ENCODE measurements around the gene NEDD4L.
"Not testable (repeated sequence)": the region's sequence is repeated elsewhere in the genome, so short reads cannot be mapped to it uniquely, and the experiment has no call there.

NEDD4L gene

DNA sequence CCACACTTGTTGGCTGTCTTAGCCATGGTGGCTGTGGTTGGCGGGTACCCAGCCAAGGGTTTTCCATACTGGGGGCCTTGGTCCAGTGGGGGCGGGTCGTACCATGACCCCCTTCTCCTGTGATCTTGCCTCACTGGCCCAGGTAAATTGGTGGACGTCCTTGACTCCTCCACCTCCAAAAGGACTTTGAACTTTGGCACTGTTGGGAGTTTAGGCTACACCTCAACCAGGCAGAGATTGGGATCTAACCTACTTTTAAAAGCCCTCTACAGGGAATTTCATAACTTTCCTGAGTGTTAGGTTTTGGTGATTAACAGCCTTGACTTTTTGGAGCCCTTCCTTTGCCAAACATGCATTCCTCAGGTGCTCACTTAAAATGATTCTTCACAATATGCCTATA lies 106.7 kb downstream of the NEDD4L start:
- no peak overlapping the region for H3K4me3 Mint-ChIP-seq
- no peaks in the 10 kb centered on the region for H3K9me3 Mint-ChIP-seq (ENCODE audit: low read depth)

DNA sequence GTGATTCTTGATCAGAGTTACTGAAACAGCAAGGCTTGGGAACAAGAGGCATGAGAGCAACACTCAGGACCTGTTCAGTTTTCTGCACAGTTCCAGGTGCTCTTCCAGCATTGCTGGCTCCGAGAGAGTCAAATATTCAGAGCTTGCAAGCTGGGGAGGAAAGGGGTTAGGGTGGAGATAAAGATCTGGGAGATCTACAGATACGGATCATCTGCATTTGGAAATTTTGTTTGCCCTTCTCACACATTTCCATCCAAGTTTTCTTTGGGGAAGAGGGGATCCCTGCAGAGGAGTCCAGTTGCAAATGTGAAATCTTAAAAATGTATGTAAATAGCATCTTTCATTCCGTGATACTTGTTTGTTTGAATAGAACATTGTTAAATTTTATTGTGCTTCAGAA lies 108.2 kb downstream of the NEDD4L start:
- Mint-ChIP-seq H3K4me1 (ENCODE audit: low read depth) (no peaks in the 10 kb centered on the region), H3K27me3 (no peaks in the 10 kb centered on the region), H3K9me3 (ENCODE audit: low read depth) (no peaks in the 10 kb centered on the region), H3K36me3 (no peaks in the 10 kb centered on the region), H3K27ac (no peak overlapping the region), H3K4me3 (no peak overlapping the region)

More for the DNA sequence above, 106.7 kb downstream of the NEDD4L start:
- Mint-ChIP-seq H3K36me3 (no peaks in the 10 kb centered on the region), H3K4me1 (ENCODE audit: low read depth) (no peaks in the 10 kb centered on the region), H3K27me3 (no peaks in the 10 kb centered on the region), H3K27ac (no peak overlapping the region)

DNA sequence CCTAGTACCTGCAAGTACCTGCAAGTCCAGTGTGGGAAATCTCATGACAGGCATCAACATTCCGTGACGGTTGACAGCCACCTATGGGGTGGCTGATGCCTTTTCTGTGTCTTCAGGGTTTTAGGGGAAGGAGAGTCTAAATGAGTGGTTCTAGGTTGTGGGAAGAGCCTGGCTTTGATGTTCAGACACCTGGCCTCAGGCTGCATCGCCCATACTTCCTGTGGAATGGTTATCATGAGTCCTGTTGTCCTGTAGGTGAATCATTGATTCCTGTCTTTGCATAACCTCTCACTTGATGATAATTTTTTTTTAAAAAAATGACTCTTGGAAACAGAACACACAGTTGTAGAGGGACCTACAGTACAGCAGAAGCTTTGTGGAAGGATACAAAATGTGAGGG lies 108.9 kb downstream of the NEDD4L start:
- Mint-ChIP-seq H3K27ac (no peak overlapping the region), H3K9me3 (ENCODE audit: low read depth) (no peaks in the 10 kb centered on the region), H3K27me3 (no peaks in the 10 kb centered on the region), H3K36me3 (no peaks in the 10 kb centered on the region), H3K4me1 (ENCODE audit: low read depth) (no peaks in the 10 kb centered on the region), H3K4me3 (no peak overlapping the region)

DNA sequence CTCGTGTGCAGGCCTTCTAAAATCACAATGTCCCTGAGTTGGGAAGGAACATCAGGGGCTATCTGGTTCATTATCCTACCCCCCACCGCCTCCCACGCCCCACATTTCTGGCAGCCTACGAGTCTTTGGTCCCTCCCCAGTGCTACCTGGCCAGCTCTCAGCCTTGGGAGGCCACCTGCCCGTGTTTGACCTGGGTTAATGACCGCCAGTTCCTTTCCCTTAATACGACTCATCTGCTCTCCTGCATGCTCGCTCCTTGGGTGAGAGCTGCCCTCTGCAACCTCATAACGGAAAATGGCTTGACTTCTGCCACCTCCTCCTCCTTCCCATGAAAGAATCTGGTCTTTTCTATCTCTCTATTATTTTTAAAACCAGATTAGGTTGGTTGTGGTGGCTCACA lies 112.5 kb downstream of the NEDD4L start:
- H3K27ac Mint-ChIP-seq = no peak overlapping the region
- H3K9me3 Mint-ChIP-seq (ENCODE audit: low read depth) = no peaks in the 10 kb centered on the region
- H3K27me3 Mint-ChIP-seq = no peaks in the 10 kb centered on the region
- no peaks in the 10 kb centered on the region for H3K4me1 Mint-ChIP-seq (ENCODE audit: low read depth)
- no peaks in the 10 kb centered on the region for H3K36me3 Mint-ChIP-seq
- H3K4me3 Mint-ChIP-seq = no peak overlapping the region

DNA sequence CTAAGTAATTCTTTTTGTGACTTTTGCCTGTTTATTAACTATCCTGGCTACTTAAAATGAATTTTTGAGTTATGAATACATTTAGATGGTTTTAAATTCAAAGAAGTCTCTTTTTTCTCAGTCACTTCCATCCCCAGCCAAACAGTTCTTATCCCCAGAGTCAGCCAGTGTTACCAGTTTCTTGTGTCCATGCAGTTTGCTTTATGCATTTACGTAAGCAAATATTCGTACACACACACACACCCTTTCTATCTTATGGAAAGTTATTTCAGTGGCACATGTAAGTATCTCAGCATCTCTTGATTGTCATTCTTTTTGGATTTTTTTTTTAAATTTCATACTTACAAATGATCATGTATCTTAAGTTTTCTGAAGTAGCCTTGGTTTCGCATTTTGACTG lies 113.2 kb downstream of the NEDD4L start:
- H3K27me3 Mint-ChIP-seq = no peaks in the 10 kb centered on the region
- H3K27ac Mint-ChIP-seq = no peak overlapping the region
- H3K4me3 Mint-ChIP-seq = no peak overlapping the region
- H3K36me3 Mint-ChIP-seq = no peaks in the 10 kb centered on the region
- H3K9me3 Mint-ChIP-seq (ENCODE audit: low read depth) = no peaks in the 10 kb centered on the region
- H3K4me1 Mint-ChIP-seq (ENCODE audit: low read depth) = no peaks in the 10 kb centered on the region

DNA sequence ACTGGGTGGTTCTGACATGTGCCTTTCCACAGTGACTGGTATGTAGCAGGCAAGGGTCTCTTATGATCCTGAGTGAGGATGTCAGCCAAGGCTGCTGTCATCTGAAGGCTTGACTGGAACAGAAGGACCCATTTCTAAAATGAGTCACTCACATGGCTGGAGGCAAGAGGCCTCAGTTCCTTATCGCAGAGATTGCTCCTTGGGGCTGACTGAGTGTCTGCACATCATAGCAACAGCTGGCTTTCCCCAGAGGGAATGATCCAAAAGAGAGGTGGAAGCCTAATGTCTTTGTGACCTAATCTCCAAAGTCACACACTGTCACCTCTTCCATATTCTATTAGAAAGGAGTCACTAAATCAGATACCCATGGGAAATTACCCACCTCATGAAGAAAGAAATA lies 114.0 kb downstream of the NEDD4L start:
- Mint-ChIP-seq H3K4me3 (no peak overlapping the region), H3K36me3 (no peaks in the 10 kb centered on the region), H3K27ac (no peak overlapping the region), H3K27me3 (no peaks in the 10 kb centered on the region), H3K9me3 (ENCODE audit: low read depth) (no peaks in the 10 kb centered on the region), H3K4me1 (ENCODE audit: low read depth) (no peaks in the 10 kb centered on the region)

DNA sequence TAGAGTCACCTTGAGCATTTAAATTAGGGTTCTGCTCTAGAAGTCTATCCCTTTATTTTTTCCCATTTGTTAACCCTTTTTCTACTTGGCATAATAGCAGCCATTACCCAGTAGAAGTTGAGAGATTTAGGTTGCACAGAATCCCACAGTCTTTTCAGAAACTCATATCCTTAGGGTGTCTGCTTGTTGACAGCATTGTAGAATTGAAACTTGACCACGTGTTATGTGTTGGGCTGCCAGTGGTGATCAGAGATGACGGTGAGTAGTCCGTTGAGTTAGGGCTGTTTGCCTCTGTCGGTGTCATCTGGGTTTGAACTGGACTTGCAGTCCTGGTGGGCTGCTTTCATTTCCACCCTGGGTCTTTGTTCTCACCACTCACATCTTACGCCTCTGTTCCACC lies 114.4 kb downstream of the NEDD4L start:
- Mint-ChIP-seq H3K9me3 (ENCODE audit: low read depth) (no peaks in the 10 kb centered on the region), H3K27me3 (no peaks in the 10 kb centered on the region), H3K4me3 (no peak overlapping the region), H3K27ac (no peak overlapping the region), H3K4me1 (ENCODE audit: low read depth) (no peaks in the 10 kb centered on the region), H3K36me3 (no peaks in the 10 kb centered on the region)

DNA sequence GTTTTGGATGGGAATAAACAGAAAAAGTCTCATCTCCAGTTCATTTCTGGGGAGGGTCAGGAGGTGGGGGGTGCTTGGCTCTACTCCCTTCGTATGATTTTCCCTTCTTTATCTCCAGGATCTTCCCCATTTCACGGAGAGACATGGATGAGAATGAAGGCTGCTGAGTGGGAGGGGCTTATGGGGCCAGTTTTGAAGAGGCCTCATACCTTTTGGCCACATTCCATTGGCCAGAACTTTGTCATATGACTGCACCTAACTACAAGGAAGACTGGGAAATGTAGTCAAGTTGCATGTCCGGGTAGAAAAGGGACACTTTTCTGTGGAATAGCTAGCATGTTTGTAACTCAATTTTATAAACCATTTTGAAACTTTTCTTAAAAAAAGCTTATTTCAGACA lies 117.6 kb downstream of the NEDD4L start:
- Mint-ChIP-seq H3K4me3 (no peak overlapping the region), H3K27me3 (no peaks in the 10 kb centered on the region), H3K36me3 (no peaks in the 10 kb centered on the region), H3K4me1 (ENCODE audit: low read depth) (no peaks in the 10 kb centered on the region), H3K27ac (no peak overlapping the region), H3K9me3 (ENCODE audit: low read depth) (no peaks in the 10 kb centered on the region)

DNA sequence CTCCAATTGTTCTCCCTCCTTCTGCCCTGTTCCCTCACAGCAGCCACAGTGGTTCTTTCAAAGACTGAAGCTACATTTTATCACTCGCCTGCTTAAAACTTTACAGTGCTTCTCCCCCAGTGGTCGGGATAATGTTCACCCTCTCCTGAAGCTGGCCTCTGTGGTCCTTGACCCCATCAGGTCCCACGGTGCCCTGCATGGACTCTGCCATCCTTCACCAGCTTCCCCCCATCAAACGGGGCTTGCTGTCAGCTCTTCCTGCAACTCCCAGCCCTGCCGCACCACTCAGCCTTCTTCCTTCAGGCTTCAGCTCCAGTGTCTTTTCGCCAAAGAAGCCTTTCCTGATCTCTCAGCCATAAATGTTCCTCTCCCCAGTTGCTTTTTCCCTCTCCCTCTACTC lies 118.1 kb downstream of the NEDD4L start:
- H3K36me3 Mint-ChIP-seq = no peaks in the 10 kb centered on the region
- H3K4me3 Mint-ChIP-seq = no peak overlapping the region
- H3K9me3 Mint-ChIP-seq (ENCODE audit: low read depth) = no peaks in the 10 kb centered on the region
- H3K4me1 Mint-ChIP-seq (ENCODE audit: low read depth) = no peaks in the 10 kb centered on the region
- H3K27ac Mint-ChIP-seq = no peak overlapping the region
- no peaks in the 10 kb centered on the region for H3K27me3 Mint-ChIP-seq

DNA sequence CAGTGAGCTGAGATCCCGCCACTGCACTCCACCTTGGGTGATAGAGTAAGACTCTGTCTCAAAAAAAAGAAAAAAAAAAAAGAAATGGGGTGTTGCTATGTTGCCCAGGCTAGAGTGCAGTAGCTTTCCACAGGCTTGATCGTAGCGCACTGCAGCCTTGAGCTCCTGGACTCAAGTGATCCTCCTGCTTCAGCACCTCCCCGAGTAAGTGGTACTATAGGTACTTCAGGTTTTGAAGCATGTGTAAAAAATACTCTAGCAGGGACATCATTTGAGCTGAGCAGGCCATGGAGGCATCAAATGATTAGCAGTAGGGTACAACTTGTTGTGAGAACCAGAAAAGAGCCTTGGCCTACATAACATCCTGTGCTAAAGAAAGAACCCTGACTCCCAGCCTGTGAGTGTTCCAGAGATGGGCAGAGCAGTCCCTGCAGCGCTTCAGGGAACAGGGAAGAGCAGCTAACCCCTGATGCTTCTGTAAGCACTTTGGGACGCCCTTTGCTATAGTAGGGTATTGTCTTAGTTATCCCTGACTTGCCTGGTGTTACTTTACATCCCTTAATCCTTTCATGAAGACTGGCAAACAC lies 119.1 kb downstream of the NEDD4L start:
- Mint-ChIP-seq H3K4me1 (ENCODE audit: low read depth) (no peaks in the 10 kb centered on the region), H3K36me3 (no peaks in the 10 kb centered on the region), H3K27ac (no peak overlapping the region), H3K4me3 (no peak overlapping the region), H3K9me3 (ENCODE audit: low read depth) (no peaks in the 10 kb centered on the region), H3K27me3 (no peaks in the 10 kb centered on the region)

DNA sequence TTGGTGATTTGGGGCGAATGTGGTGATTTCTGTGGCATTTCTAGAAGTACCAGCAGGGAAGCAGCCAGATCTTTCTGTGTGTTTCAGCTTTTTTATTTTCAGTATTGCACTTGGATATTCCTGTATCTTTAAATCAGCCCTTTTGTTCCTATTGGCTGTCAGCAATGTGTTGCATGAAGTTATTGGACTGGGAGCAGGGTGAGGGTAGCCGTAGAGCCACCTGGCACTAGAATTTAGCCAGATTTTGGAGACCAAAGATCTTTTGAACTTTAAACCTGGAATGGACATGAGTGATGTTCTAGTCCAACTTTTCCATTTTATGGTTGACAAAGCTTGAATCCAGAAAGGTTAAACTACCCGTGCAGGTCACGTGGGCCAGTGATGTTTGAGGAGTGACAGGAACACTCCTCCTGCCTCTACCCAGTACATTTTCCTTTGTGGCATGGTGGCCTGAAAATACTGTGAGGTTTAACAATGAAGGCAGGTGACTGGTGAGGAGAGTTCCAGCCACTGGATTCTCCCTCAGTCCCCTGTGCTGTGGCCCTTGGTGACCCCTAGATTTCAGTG lies 122.3 kb downstream of the NEDD4L start:
- H3K27ac Mint-ChIP-seq = no peak overlapping the region
- no peak overlapping the region for H3K4me3 Mint-ChIP-seq
- H3K36me3 Mint-ChIP-seq = no peaks in the 10 kb centered on the region
- no peaks in the 10 kb centered on the region for H3K4me1 Mint-ChIP-seq (ENCODE audit: low read depth)
- H3K9me3 Mint-ChIP-seq (ENCODE audit: low read depth) = no peaks in the 10 kb centered on the region
- no peaks in the 10 kb centered on the region for H3K27me3 Mint-ChIP-seq

DNA sequence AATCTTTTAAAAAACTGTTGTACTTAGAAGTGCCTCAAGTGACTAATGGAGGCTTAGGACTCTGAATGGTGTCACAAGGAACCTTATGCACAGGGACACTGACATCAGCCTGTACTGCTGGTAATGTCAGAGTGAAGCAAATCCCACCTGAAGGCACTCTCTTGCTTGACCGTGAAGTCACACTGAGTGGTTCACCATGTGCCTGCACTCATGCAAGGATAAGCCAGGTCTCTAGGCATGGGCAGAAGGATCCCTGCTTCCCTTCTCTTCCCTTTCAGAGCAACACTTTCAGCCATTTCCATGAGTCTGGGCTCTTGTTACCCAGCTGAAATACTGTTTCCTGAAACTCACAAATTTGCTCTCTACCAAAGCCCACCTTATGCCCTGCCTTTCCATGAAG lies 123.0 kb downstream of the NEDD4L start:
- Mint-ChIP-seq H3K4me3 (no peak overlapping the region), H3K9me3 (ENCODE audit: low read depth) (no peaks in the 10 kb centered on the region), H3K27me3 (no peaks in the 10 kb centered on the region), H3K4me1 (ENCODE audit: low read depth) (no peaks in the 10 kb centered on the region), H3K27ac (no peak overlapping the region), H3K36me3 (no peaks in the 10 kb centered on the region)

DNA sequence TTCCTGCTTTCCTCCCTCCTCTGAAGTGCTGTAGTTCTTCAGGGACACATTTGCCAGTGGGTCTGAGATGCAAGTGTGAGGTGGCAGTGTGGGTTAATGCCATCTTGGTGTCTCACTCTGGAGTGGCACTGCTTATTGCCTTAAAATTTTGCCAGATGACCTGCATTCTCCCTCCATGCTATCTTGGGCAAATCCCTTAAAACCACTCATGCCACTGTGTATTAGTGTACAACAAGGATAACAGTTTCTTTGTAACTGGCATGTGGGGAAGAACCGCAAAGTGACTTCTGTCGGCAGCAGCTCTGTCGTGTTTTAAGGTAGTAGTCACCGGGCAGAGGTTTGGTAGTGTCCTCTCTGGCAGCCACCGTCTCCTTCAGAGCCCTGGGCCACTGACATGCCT lies 124.2 kb downstream of the NEDD4L start:
- Mint-ChIP-seq H3K27me3 (no peaks in the 10 kb centered on the region), H3K27ac (no peak overlapping the region), H3K36me3 (no peaks in the 10 kb centered on the region), H3K4me3 (no peak overlapping the region), H3K4me1 (ENCODE audit: low read depth) (no peaks in the 10 kb centered on the region), H3K9me3 (ENCODE audit: low read depth) (no peaks in the 10 kb centered on the region)

DNA sequence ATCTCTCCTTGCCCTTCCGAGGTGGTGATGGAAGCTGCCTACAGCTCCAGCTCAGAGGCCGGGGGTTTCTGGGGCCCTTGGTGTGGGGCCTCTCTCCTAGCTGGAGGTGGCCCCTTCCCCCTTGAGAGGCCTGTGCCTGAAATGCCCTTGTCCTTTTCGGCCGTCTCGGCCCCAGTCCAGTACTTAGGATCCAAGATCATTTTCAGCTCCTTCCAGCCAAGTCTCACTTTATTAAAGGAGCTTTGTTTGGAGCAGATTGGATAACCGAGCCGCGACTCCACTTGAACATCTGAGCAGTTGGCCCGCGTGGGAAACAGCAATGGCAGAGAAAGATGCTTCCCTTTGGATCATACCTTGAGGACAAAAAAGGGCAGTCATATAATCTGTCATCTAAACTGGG lies 125.0 kb downstream of the NEDD4L start:
- no peaks in the 10 kb centered on the region for H3K27me3 Mint-ChIP-seq
- H3K36me3 Mint-ChIP-seq = no peaks in the 10 kb centered on the region
- H3K4me1 Mint-ChIP-seq (ENCODE audit: low read depth) = no peaks in the 10 kb centered on the region
- no peaks in the 10 kb centered on the region for H3K9me3 Mint-ChIP-seq (ENCODE audit: low read depth)
- H3K4me3 Mint-ChIP-seq = no peak overlapping the region
- H3K27ac Mint-ChIP-seq = no peak overlapping the region

DNA sequence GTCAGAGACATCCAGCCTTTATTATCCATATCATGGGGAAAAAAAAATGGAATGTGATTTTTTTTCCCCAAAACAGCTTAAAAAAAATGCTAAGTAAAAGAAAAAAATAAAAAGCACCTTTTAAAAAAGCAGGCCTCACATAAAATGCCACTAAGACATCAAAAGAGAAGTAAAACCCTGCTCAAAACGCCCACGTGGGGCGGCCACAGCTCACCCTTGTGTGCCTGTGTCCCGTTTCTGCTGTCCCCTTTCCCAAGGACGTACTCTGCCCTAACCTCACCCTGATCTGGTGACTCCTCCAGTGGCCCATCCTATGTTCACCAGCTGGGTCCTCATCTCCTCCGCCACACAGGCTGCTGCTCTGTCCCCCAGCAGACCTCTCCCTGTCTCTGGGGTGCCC lies 125.4 kb downstream of the NEDD4L start:
- no peaks in the 10 kb centered on the region for H3K36me3 Mint-ChIP-seq
- H3K27ac Mint-ChIP-seq = no peak overlapping the region
- H3K4me1 Mint-ChIP-seq (ENCODE audit: low read depth) = no peaks in the 10 kb centered on the region
- H3K27me3 Mint-ChIP-seq = no peaks in the 10 kb centered on the region
- H3K9me3 Mint-ChIP-seq (ENCODE audit: low read depth) = no peaks in the 10 kb centered on the region
- no peak overlapping the region for H3K4me3 Mint-ChIP-seq

DNA sequence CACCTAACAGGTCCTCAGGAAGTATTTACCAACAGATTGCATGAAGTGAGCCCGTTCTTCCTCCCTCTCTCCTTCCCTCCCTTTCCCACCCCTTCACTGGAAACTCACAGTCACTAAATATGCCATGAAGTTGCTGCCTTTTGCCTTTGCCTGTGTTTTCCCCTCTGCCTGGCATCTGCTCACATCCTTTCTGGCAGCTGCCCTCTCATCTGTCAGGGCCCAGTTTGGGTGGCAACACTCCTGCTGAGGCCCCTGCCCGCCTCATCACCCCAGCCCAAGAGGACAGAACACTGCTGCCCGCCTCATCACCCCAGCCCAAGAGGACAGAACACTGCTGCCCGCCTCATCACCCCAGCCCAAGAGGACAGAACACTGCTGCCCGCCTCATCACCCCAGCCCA lies 126.0 kb downstream of the NEDD4L start:
- H3K4me1 Mint-ChIP-seq (ENCODE audit: low read depth); H3K4me3 Mint-ChIP-seq; H3K36me3 Mint-ChIP-seq; H3K27me3 Mint-ChIP-seq; H3K9me3 Mint-ChIP-seq (ENCODE audit: low read depth); H3K27ac Mint-ChIP-seq: not testable (repeated sequence)
